K562 (cell line): ENCODE results near the gene ASPHD1. TPM values are rescaled to one million over a fixed set of nuclear protein-coding genes. Genes with fewer than 3 reads are reported as not detected.

Experiments used
- ATAC-seq: fragments of 200-7000 bp; cut with Tn5 transposase; 3 replicates; pipeline ENCODE4 v1.9.1; 2020; ENCODE audit warnings: moderate library complexity
- BruUV-seq: library from RNA; stranded (reverse); fragments of 400-500 nt; replicated peaks from 2 replicates; lab custom pipeline; 2021; lab: Mats Ljungman, UMichigan
- CTCF ChIA-PET: fragments of 300-600 bp; formaldehyde crosslinking; extraction: SDS; loops from one replicate; lab custom pipeline; 2021; ENCODE audit warnings: low intra/inter-chr PET ratio; lab: Yijun Ruan, JAX
- POLR2A ChIA-PET: fragments of 300-600, 350-650 bp; sonication (Branson Sonifier 250); formaldehyde crosslinking; extraction: SDS; loops from one replicate; lab custom pipeline; 2021; ENCODE audit warnings: antibody characterized with exemption, inconsistent platforms; lab: Yijun Ruan, JAX
- DNase-seq, 4 experiments: peaks; one replicate each; pipeline versions ENCODE4 v3.0.0 to v3.0.0-alpha.2; 2011 to 2018; ENCODE audit warnings: low spot score in 3 of 4, mixed read lengths in 3 of 4; ENCODE audit errors: extremely low read depth in 1 of 4
- FAIRE-seq: peaks from 2 replicates; lab custom pipeline; 2011; peaks lifted over from hg19 to GRCh38; lab: Jason Lieb, UNC
- H2AFZ ChIP-seq: 2 replicates; pipeline ENCODE4 v1.6.0; 2011; ENCODE audit warnings: low read depth, low read length, control low read depth, inconsistent platforms
- H3K27ac ChIP-seq: fragments of 200-600 bp; 3 replicates; pipeline ENCODE4 v1.8.0; 2011; ENCODE audit warnings: low read depth, mild to moderate bottlenecking, control low read depth, inconsistent platforms, low read length, moderate library complexity, mixed read lengths; ENCODE audit errors: extremely low read depth
- H3K27me3 ChIP-seq, 2 experiments: fragments of 300-600 bp in 1 of 2; 2 replicates in 1 of 2; 3 replicates in 1 of 2; pipeline versions ENCODE4 v1.6.0 to v1.8.0; 2011; ENCODE audit warnings: inconsistent platforms in 2 of 2, low read length in 2 of 2, mild to moderate bottlenecking in 1 of 2, mixed read lengths in 1 of 2, moderate library complexity in 1 of 2; ENCODE audit not compliant: control insufficient read depth in 2 of 2, insufficient read depth in 2 of 2
- H3K36me3 ChIP-seq: fragments of 300-600 bp; 3 replicates; pipeline ENCODE4 v1.8.0; 2011; ENCODE audit warnings: mild to moderate bottlenecking, low read length, inconsistent platforms; ENCODE audit not compliant: control insufficient read depth, insufficient read depth
- H3K4me1 ChIP-seq, 2 experiments: fragments of 200-600 bp in 1 of 2; replicated peaks in 1 of 2; 2 replicates in 1 of 2; 3 replicates in 1 of 2; pipeline versions ENCODE4 v1.5.1 to v1.8.0; 2011; ENCODE audit warnings: inconsistent platforms in 2 of 2, low read length in 2 of 2, mild to moderate bottlenecking in 1 of 2, mixed read lengths in 1 of 2, moderate library complexity in 1 of 2; ENCODE audit not compliant: control insufficient read depth in 2 of 2, insufficient read depth in 2 of 2
- H3K4me2 ChIP-seq: 2 replicates; pipeline ENCODE4 v1.6.1; 2011; ENCODE audit warnings: low read length, control low read depth, inconsistent platforms, mixed read lengths; ENCODE audit not compliant: insufficient read depth
- H3K4me3 ChIP-seq: fragments of 200-600 bp; sonication (generic), shearing (Covaris generic); 2 replicates; pipeline ENCODE4 v1.5.1; 2016; ENCODE audit warnings: control low read depth, inconsistent platforms
- H3K79me2 ChIP-seq: fragments of 200-600 bp; 3 replicates; pipeline ENCODE4 v1.8.0; 2011; ENCODE audit warnings: low read length, inconsistent platforms; ENCODE audit not compliant: control insufficient read depth, insufficient read depth
- H3K9ac ChIP-seq, 2 experiments: 2 replicates each; pipeline versions ENCODE4 v1.6.0 to v1.6.1; 2011; ENCODE audit warnings: low read depth in 2 of 2, low read length in 2 of 2, control low read depth in 1 of 2, inconsistent platforms in 1 of 2, mild to moderate bottlenecking in 1 of 2, mixed read lengths in 1 of 2; ENCODE audit not compliant: insufficient read depth in 1 of 2
- H3K9me1 ChIP-seq: one replicate; pipeline ENCODE4 v1.6.0; 2011; ENCODE audit warnings: inconsistent platforms, mild to moderate bottlenecking, low read length, moderate library complexity; ENCODE audit not compliant: control insufficient read depth, insufficient read depth
- H3K9me3 ChIP-seq: replicated peaks from 2 replicates; pipeline ENCODE4 v1.5.1; 2011; ENCODE audit warnings: low read depth, low read length, inconsistent platforms; ENCODE audit not compliant: control insufficient read depth, insufficient read depth
- H4K20me1 ChIP-seq: replicated peaks from 2 replicates; pipeline ENCODE4 v1.6.1; 2011; ENCODE audit warnings: low read length, inconsistent platforms, mixed read lengths; ENCODE audit not compliant: control insufficient read depth, insufficient read depth
- KAT8 ChIP-seq: fragments of 450-650 bp; IDR thresholded peaks from 2 replicates; pipeline ENCODE4 v1.6.1; 2016; ENCODE audit warnings: low read depth, mild to moderate bottlenecking
- TOE1 ChIP-seq, 2 experiments: fragments of 450-650 bp in 1 of 2; sonication (generic) in 1 of 2; formaldehyde crosslinking in 1 of 2; IDR thresholded peaks; 2 replicates each; pipeline versions ENCODE4 v1.7.1 to v1.8.0; 2016 to 2022; ENCODE audit warnings: borderline replicate concordance in 2 of 2, mild to moderate bottlenecking in 2 of 2, antibody characterized with exemption in 1 of 2, inconsistent platforms in 1 of 2, low read depth in 1 of 2, missing genetic modification reagents in 1 of 2, moderate library complexity in 1 of 2
- ZFX ChIP-seq: sonication (generic); formaldehyde crosslinking; IDR thresholded peaks from 2 replicates; pipeline ENCODE4 v1.8.0; 2022; ENCODE audit warnings: mild to moderate bottlenecking, missing genetic modification reagents, moderate library complexity
- ZNF398 ChIP-seq: fragments of 250-450 bp; sonication (Bioruptor Pico); IDR thresholded peaks from 2 replicates; pipeline ENCODE4 v1.8.0; 2021; ENCODE audit warnings: moderate library complexity, mild to moderate bottlenecking, inconsistent platforms
- WGBS: fragments of 100-300 bp; shearing (Covaris generic); methylation state at CpG from one replicate; pipeline ENCODE4 v1.1.6; 2016; ENCODE audit warnings: low coverage, mixed read lengths; ENCODE audit not compliant: insufficient coverage; ENCODE audit errors: missing lambda C conversion rate; 5-methylcytosine and 5-hydroxymethylcytosine counted together
- in situ Hi-C: fragments of 300-500 bp; cut with MboI; formaldehyde crosslinking; loops from 4 replicates; pipeline ENCODE4 v1.15.0; 2018; ENCODE audit warnings: inconsistent platforms, mixed read lengths
- intact Hi-C: fragments of 100-400 bp; cut with micrococcal nuclease; formaldehyde crosslinking; loops from 2 replicates; pipeline ENCODE4 v1.14.2; 2022
- polyA plus RNA-seq, 8 experiments: library from polyadenylated mRNA; depleted of rRNA in 4 of 8; stranded (reverse) in 5 of 8; unstranded in 3 of 8; fragments of >200 nt; fragmentation: Nextera tagmentation in 2 of 8; fragmentation: Illumina TruSeq in 1 of 8; extraction: Ambion mirVana in 2 of 8; extraction: Trizol in 1 of 8; gene quantifications; 2 replicates each; pipeline versions ENCODE4 v1.2.1 to v1.2.3, GENCODE V29; 2011 to 2014; ENCODE audit warnings: inconsistent platforms in 1 of 8, missing spikeins in 1 of 8
- total RNA-seq, 7 experiments: library from RNA; depleted of rRNA in 6 of 7; stranded (reverse); fragments of >200 nt in 6 of 7; fragmentation: Illumina TruSeq in 2 of 7; extraction: Trizol in 2 of 7; gene quantifications; 2 replicates each; pipeline versions ENCODE4 v1.2.1 to v1.2.3, GENCODE V29; 2011 to 2021; ENCODE audit warnings: low replicate concordance in 1 of 7
- TF ChIP-seq, protein P1 (sequence below): sonication (generic); formaldehyde crosslinking; IDR thresholded peaks from 2 replicates; pipeline ENCODE4 v1.8.0; 2022; ENCODE audit warnings: mild to moderate bottlenecking, missing genetic modification reagents
- TF ChIP-seq, protein P2 (sequence below): fragments of 250-450 bp; sonication (Bioruptor Pico); IDR thresholded peaks from 2 replicates; pipeline ENCODE4 v1.4.0; 2020

Gene ASPHD1
- total and polyA plus RNA-seq, 9 of the 15 experiments (the other 6 are each of a cell fraction or from before 2014, with no cell fraction given): 0.03 to 0.70 (median 0.24) TPM; not detected in 5

DNA sequence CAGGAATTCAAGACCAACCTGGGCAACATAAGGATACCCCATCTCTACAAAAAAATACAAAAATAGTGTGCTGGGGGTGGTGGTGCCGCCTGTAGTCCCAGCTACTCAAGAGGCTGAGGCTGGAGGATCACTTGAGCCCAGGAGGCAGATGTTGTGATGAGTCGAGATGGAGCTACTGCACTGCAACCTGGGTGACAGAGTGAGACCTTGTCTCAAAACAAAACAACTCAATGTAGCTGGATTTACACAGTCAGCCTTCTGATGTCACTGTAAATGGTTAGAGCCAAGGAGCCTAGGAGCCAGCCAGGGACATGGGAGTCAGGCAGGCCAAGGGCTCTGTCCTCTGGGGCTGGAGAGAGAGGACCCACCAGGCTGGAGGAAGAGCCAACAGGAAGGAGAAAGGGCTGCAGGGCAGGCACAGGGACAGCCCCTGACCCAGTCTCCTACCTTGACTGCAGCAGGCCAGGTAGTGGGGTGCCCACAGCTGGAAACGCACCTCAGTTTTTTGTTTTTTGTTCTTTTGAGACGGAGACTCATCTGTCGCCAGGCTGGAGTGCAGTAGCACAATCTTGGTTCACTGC lies 45.7 kb upstream of the ASPHD1 start:
- intact Hi-C loops (no loop called here), in situ Hi-C loops (no loop called here)
- no peak for DNase-seq
- CTCF ChIA-PET: no interaction called here
- ATAC-seq: peak; percentile 25; the same call in 1 of the 3 replicates
- no peaks in the 10 kb centered on the region for H3K27me3 ChIP-seq
- POLR2A ChIA-PET: interaction anchor here (0.6 to 0.9 kb wide), 3 partner anchors 9 to 1096 kb away, joined by 3 to 6 read pairs (median 4); partner anchors contain the start of gene CDIPT
- no peaks in the 10 kb centered on the region for H3K79me2 ChIP-seq
- peaks cover 4% of the 10 kb centered on the region in 2 experiments; a peak in 2 of 5 replicates for H3K4me1 ChIP-seq
- FAIRE-seq: no peak
- no peaks in the 10 kb centered on the region for H3K9me1 ChIP-seq
- no peaks in the 10 kb centered on the region for H3K9me3 ChIP-seq
- H3K9ac ChIP-seq: no peak overlapping the region
- no peak overlapping the region for H2AFZ ChIP-seq
- H3K4me3 ChIP-seq: no peak overlapping the region
- peaks cover 13% of the 10 kb centered on the region; the same call in 1 of the 3 replicates for H3K36me3 ChIP-seq
- H4K20me1 ChIP-seq: no peaks in the 10 kb centered on the region
- WGBS: 36% methylated on average over 5 of the region's 5 CpGs
- no peak overlapping the region for H3K27ac ChIP-seq
- BruUV-seq: no TSS peak
- no peak overlapping the region for H3K4me2 ChIP-seq
- TF ChIP-seq, protein P1, sequence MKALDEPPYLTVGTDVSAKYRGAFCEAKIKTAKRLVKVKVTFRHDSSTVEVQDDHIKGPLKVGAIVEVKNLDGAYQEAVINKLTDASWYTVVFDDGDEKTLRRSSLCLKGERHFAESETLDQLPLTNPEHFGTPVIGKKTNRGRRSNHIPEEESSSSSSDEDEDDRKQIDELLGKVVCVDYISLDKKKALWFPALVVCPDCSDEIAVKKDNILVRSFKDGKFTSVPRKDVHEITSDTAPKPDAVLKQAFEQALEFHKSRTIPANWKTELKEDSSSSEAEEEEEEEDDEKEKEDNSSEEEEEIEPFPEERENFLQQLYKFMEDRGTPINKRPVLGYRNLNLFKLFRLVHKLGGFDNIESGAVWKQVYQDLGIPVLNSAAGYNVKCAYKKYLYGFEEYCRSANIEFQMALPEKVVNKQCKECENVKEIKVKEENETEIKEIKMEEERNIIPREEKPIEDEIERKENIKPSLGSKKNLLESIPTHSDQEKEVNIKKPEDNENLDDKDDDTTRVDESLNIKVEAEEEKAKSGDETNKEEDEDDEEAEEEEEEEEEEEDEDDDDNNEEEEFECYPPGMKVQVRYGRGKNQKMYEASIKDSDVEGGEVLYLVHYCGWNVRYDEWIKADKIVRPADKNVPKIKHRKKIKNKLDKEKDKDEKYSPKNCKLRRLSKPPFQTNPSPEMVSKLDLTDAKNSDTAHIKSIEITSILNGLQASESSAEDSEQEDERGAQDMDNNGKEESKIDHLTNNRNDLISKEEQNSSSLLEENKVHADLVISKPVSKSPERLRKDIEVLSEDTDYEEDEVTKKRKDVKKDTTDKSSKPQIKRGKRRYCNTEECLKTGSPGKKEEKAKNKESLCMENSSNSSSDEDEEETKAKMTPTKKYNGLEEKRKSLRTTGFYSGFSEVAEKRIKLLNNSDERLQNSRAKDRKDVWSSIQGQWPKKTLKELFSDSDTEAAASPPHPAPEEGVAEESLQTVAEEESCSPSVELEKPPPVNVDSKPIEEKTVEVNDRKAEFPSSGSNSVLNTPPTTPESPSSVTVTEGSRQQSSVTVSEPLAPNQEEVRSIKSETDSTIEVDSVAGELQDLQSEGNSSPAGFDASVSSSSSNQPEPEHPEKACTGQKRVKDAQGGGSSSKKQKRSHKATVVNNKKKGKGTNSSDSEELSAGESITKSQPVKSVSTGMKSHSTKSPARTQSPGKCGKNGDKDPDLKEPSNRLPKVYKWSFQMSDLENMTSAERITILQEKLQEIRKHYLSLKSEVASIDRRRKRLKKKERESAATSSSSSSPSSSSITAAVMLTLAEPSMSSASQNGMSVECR (CRISPR knock-in tag): no peak
- no peak for TF ChIP-seq ZNF398 (CRISPR knock-in tag)
- TF ChIP-seq KAT8: no peak
- TF ChIP-seq TOE1 (IDR thresholded peaks at IDR 0.05; ENCODE audit: borderline replicate concordance): no peak
- TF ChIP-seq TOE1 (CRISPR knock-in tag; IDR thresholded peaks at IDR 0.05; ENCODE audit: borderline replicate concordance, low read depth): no peak
- TF ChIP-seq, protein P2, sequence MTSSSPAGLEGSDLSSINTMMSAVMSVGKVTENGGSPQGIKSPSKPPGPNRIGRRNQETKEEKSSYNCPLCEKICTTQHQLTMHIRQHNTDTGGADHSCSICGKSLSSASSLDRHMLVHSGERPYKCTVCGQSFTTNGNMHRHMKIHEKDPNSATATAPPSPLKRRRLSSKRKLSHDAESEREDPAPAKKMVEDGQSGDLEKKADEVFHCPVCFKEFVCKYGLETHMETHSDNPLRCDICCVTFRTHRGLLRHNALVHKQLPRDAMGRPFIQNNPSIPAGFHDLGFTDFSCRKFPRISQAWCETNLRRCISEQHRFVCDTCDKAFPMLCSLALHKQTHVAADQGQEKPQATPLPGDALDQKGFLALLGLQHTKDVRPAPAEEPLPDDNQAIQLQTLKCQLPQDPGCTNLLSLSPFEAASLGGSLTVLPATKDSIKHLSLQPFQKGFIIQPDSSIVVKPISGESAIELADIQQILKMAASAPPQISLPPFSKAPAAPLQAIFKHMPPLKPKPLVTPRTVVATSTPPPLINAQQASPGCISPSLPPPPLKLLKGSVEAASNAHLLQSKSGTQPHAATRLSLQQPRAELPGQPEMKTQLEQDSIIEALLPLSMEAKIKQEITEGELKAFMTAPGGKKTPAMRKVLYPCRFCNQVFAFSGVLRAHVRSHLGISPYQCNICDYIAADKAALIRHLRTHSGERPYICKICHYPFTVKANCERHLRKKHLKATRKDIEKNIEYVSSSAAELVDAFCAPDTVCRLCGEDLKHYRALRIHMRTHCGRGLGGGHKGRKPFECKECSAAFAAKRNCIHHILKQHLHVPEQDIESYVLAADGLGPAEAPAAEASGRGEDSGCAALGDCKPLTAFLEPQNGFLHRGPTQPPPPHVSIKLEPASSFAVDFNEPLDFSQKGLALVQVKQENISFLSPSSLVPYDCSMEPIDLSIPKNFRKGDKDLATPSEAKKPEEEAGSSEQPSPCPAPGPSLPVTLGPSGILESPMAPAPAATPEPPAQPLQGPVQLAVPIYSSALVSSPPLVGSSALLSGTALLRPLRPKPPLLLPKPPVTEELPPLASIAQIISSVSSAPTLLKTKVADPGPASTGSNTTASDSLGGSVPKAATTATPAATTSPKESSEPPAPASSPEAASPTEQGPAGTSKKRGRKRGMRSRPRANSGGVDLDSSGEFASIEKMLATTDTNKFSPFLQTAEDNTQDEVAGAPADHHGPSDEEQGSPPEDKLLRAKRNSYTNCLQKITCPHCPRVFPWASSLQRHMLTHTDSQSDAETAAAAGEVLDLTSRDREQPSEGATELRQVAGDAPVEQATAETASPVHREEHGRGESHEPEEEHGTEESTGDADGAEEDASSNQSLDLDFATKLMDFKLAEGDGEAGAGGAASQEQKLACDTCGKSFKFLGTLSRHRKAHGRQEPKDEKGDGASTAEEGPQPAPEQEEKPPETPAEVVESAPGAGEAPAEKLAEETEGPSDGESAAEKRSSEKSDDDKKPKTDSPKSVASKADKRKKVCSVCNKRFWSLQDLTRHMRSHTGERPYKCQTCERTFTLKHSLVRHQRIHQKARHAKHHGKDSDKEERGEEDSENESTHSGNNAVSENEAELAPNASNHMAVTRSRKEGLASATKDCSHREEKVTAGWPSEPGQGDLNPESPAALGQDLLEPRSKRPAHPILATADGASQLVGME (CRISPR knock-in tag): no peak
- TF ChIP-seq ZFX: no peak
